Measurements from ENCODE around the gene KRT5.

GRCh38 chr12:52501490-52501889 lies 18.7 kb downstream of the KRT5 start:
- TF ChIP-seq CTCF (IDR thresholded peaks at IDR 0.05 in 4 of 5, conservative IDR thresholded peaks at IDR 0.05 in 1 of 5) (no peak), POLR2A (IDR thresholded peaks at IDR 0.05) (no peak)
